HG02798 (cell line): ENCODE results near the gene EPHA5.

ENCODE experiments used
- ATAC-seq: cut with Tn5 transposase; IDR thresholded peaks from one replicate; pipeline ENCODE4 v1.9.1; 2021; ENCODE audit warnings: mild to moderate bottlenecking; ENCODE audit not compliant: unreplicated experiment, poor library complexity

EPHA5 gene

DNA sequence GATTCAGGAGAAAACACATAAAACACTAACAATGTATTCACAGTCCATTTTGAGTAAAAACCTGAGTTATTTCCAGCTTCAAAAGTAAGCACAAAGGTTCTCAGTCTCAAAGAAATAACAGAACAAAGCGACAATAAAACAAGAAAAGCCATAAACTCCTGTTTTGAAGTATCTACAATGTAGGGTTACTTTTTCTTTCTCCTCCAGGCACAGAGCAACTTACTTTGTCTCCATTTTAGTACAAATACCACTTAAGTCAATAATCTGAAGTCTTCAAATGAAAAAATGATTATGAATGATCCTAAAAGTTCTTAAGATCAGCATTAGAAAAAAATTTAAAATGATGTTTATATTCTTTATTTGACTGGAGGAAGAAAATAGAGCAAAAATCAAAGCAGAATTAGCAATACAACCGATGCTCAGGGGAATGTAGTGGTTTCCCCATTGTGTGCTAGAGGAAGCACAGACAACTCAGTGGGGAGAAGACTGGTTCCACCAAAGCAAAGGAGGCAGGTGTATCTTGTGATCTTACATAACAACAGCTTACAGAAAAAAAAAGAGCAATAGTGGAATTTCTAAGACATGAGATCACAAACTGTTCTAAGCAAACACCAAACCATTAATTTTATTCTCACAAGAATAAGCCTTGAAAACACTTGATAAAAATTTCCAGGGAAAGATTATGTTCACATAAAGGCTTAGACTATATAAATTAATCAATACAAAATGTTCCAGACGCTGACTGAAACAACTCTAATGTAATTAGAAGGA, 35.1 kb downstream of the EPHA5 start:
- ATAC-seq, result no peak

DNA sequence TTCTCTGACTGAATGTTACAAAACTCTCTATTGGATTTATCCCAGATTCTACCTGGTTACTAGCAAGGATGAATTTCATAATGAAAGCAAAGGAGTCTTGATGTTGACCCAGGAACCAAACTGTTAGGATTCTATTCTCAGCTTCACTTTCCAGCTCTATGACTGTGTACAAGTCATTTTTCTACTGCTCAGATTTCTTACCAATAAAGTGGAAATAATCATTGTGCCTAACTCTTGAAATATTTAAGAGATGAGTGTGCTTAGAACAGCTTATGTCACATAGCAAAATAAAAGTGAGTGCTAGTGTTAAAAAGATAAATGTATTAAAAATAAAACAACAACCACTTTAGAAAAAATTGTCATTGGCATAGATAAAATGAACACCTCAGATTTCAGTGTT, 45.6 kb downstream of the EPHA5 start:
- no peak for ATAC-seq

DNA sequence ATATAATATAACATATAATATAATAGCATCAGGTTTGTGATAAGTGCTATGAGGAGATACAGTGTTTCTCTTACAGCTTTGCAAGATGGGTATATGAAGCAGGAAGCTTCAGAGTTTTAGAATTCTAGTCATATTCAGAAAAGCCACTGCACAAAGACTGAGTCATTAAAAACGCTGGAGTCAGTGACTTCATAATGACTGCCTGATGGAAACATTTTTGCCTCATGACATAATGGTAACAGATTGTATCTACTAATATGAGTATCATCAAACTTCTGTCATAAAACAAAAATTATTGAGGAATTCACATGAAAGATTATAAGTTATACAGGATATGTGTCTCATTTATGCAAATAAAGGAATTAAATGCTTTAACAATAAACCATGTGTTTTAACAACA, 46.8 kb downstream of the EPHA5 start:
- ATAC-seq, result no peak

DNA sequence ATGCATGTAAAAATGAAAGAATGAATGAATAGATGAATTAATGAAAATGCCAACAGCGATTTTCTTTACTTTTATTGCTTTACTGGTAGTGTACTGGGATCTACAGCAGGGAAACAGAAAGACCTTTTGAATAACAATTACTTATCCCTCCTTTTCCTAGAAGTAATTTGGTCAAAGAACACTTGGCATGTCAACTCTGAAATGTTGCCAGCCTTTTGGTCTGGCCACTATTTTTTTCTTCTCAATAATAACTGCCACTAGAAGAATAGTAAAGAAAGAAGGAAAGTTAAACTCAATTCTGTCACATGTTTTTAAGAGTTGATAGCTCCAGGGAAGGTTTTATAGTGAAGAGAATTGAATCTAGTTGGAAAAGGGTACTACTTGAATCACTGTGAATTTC, 52.9 kb downstream of the EPHA5 start:
- ATAC-seq, result no peak

DNA sequence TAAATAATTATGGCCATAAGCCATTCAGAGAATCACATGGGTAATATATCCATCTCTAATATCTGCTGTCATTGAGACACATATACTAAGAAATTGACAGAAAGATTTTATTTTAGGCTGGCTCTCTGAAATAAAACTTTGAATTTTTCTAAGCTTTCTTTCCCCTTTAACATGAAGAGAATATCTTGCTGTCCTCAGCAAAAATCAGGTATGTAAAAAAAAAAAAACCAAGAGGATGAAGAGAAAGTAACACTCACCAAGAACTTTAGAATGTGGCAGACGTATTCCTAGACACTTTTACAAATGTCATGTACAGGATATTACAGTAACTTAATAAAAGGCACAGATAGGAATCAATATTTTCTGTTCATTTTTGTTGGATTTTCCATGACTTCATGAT, 65.8 kb downstream of the EPHA5 start:
- no peak for ATAC-seq

DNA sequence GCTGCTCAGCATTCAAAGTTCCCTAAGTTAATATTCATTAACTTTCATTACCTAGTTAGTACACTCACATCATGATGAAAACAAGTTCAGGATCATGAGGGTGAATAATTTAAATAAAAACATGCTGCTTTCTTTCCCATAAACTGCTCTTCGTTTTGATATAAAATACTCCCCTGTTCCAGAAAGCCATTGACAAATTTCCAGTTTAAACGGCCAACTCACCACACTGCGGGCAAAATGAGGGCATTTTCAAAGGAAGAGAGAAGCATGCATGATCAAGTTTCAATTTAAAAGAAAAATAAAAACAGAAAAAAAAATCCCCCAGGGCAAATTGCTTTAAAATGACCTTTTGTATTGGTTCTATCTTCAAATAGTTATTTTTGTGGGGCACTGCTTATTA, 69.6 kb downstream of the EPHA5 start:
- ATAC-seq, result no peak

DNA sequence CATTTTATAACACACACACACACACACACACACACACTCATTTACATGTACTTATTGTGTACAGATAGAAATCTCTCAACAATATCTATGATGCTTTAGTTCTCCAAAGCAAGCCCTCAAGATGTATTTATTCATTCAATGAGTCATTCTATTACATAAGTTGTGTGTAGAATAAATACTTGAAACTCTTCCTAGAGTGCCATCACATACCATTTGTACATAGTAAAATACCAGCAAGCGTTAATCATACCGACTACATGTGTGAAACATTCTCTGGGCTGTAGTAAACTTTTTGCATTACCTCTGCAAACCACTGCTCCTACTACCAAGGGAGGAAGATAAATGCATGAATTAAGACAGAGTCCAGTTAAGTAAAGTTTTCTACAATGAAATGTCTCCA, 70.9 kb downstream of the EPHA5 start:
- no peak for ATAC-seq

DNA sequence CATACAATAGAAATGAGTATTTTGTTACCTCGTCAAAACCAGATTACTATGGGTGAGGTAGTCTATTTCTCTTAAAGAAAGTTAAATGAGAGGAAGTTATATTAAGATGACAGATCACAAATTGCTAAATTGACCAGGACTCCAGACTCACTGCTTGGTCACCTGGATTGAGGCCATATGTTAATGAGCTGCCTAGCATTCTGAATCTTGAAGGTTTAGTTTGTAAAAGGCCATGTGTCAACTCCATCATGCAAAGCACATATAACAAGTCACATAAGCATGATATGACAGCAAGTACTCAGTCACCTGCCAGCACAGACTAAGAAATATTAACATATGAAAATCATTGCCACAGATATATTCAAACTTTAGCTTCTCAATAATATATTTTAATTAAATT, 72.6 kb downstream of the EPHA5 start:
- ATAC-seq, result no peak

DNA sequence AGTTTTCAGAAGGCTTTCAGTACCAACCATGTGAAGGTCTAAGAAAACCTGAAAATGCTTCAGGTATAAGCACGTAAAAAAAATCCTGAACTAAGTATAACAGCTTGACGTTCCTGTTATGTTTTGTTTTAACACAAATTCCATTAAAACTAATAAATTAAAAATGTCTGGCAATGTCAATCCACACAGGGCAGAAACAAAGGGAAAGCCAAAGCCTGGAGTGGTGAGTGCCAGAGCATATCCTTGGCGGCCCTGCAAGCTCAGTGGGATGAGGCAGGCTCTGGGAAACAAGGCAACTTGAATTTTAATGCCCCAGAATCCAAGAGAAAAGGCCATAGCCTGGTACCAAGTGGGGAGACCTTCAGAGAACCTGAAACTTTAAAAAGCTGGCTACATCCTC, 78.2 kb downstream of the EPHA5 start:
- no peak for ATAC-seq

DNA sequence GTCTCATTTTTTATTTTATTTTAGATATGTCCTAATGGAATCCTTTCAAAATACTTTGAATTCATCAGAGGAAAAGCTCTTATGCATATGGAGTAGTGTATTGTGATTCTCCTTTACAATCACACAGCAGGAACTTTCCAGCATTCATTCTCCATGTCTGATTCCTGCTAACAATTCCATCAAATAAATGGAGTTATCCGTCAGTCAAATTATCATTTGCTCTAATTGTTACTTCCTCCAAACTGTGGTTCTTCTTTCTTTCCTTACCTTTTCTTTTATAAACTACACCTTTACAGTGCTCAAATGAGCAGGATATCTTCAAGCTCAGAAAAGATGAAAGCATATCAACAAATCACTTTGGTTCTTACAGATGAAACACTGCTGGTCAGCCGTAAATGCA, 80.4 kb downstream of the EPHA5 start:
- ATAC-seq, result no peak

DNA sequence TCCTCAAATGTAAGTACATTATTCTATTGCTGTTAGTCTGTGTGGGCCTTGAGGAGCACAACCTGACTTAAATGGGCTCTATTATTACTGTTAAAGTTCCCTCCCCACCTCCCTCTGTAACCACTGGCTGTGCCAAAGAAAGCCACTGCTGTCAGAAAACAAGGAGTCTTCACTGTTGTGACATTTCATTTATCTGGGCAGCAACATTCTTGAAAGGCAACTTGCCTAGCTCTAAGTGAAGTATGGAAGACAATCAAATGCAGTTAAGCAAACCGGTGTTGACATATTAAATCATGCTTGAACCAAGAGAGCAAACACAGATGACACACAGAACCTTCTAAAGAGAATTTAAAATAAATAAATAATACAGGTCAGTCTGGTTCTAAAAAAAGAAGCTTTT, 81.0 kb downstream of the EPHA5 start:
- no peak for ATAC-seq

DNA sequence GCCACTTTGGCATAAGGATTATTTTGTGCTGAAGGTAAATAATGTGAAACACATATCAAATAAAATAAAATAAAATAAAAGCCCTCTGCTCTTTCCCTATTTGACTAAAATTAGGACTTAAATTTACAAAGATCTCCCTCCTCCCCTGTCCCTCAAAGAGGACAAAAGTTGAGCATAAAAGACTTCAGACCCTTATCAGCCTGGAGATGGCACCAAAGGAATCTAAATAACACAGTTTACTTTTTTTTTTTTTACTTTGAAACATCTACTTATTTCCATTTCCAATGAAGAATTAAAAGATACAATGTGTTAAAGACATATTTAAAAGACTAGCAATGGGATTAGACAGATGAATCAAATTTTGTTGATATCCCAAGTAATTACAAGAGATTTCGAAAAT, 89.7 kb downstream of the EPHA5 start:
- ATAC-seq, result no peak

DNA sequence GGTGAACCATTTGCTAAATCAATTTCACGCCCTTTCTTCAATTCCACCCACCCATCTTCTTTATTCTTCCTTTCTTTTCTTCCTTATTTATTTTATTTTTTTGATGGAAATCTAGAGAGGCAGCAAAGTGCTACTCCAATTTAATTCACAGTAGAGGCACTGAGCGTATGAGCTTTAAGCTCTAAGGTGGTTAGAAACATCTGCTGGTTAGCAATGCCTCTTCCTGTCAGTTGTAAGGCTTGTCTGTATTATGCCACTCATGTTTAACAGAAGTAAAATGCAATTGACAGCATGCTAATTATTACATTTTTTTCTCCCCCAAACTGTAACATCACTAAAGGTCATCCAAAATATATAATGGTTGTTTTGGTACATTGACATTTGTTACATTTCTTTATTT, 103.8 kb downstream of the EPHA5 start:
- ATAC-seq, result no peak

DNA sequence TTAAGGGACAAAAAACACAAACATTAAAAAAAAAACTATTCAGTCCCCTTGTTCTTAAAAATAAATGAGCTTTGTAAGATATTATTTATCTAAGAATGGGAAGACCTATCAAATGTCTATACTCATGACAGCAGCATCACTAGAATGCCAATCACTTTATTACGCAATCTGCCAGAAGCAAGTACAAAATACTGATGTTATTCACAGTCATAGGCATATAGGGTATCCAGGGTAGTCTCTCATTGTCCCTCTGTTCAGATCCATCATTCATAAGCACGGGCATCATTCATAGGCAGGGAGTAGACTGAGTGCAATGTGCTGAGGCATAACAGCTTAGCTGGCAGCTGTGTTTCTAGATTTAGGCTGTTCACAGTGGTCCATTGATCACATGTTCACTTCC, 109.1 kb downstream of the EPHA5 start:
- no peak for ATAC-seq

DNA sequence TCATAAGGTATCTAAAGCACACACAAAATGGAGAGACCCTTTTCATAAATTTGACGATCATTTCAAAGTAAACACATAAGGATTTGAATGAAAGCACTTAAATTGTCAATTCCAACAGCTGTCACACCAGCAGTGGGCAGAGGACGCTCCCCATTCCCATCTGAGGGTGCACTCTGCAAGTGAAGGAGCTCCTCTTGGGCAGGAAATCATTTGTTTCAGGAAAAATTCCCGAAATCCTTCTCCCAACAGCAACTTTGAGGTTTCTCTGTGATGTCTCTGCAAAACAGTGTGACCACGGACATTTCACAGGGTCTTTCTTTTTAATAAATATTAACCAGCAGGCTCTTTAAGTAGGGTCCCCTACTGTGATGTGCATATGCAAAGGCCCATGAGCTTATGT, 111.0 kb downstream of the EPHA5 start:
- no peak for ATAC-seq

DNA sequence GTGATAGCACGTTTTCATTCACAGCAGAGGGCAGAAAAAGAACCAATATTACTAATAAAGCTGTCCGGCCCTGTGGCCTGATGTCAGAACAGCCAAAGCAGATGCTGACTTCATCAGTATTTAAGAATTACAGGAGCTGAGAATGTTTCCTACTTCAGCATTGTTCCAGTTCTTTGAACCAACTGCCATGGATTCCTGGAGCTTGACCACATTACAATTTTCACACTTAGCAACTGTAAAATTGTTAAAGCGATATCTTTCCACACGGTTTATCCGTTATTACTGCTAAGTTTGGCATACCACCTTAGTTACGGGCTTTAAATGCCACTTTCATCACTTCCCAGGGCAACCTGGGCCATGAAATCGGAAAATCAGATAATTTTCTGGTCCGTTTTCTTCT, 118.2 kb downstream of the EPHA5 start:
- ATAC-seq, result no peak

DNA sequence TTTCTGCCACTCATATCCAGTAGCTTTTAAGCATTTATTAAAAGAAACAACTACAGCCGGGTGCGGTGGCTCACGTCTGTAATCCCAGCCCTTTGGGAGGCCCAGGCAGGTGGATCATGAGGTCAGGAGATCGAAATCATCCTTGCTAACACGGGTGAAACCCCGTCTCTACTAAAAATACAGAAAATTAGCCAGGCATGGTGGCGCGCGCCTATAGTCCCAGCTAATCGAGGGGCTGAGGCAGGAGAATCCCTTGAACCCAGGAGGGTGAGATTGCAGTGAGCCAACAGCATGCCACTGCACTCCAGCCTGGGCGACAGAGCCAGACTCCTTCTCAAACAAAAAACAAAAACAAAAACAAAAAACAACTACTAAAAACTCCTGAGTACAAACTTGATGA, 119.8 kb downstream of the EPHA5 start:
- no peak for ATAC-seq

DNA sequence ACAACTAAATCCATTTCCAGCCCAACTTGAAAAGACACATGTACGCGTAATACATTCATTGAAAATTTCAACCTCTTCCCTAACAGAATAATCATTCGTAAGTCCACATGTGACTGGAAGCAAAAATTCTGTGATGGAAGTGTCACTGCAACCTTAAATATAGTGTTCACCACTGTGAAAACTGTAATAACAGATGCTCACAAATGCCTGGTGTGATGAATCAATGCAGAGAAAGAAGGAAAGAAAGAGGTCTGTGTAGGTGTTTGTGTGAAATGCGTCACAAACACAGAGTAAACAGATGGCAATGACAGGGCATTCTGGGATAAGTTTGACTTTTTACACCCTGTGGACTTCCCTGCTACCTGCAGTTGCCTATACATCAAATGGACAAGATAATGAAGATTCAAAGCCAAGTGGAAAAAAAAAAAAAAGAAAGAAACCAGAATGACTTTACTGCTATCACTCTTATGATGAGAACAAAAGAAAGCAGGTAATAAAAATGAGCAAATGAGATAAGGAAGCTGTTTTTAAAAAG, 123.3 kb downstream of the EPHA5 start:
- no peak for ATAC-seq

DNA sequence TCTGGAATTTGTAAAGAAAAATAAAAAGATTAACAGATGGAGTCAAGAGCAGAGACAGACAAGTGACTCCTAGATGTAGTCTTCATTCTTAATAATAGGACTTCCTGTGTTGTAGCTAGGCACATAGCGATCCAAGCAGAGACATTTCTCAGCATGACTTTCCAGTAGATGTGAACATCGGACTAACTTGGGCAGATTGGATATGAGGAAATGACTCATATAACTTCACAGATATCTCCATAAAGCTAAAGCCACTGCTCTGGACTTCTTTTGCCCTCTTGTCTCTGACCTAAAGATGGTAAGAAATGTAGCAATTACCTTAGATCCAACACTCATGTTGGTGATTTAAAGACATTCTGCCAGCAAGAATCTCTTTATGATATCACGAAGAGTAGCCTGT, 131.7 kb downstream of the EPHA5 start:
- no peak for ATAC-seq

DNA sequence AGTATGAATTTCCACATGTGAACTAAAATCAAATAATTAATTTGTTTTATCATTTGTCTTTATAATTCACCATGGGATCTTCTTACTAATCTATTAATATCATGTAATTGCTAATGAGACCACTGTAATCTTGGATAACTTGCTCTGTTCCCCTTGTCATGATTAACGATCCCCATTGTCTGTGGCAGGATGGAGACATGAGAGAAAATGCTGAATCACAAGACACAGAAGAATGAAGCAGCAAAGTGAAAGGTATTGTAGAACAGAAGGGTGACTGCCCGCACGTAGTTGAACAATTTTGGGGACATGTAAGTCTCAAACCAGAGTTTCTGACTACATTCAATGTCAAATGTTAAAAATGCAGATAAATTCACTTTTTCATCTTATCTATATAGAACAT, 135.2 kb downstream of the EPHA5 start:
- no peak for ATAC-seq

DNA sequence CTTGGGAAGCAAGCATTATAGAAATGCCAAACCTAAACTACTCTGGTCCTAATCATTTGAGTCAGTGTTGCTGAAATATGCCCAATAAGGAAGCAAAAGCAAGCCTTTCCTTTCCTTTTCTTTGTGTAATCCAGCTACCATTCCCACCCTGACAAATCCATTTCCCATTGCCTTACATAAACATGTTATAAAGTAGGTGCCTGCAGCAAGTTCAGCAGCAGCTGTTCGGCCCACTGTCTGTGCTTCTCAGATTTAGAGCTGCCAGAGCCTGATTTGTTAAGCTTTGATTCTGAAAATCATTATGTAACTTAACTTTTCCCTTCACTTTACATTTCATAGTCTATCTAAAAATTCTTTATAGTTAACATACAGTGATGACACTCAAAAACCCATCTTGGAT, 148.6 kb downstream of the EPHA5 start:
- ATAC-seq, result no peak

DNA sequence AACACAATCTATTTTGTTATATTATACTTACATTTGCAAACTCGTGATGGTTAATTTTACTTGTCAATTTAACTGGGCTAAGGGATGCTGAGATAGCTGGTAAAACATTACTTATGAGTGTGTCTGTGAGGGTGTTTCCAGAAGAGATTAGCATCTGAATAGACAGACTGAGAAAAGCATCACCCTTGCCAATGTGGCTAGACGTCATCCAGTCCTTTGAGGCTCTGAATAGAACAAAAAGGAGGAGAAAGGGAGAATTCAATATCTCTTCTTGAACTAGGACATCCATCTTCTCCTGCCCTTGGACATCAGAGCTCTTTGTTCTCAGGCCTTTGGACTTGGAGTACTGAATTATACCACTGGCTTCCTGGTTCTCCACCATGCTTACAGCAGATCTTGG, 154.6 kb downstream of the EPHA5 start:
- ATAC-seq, result no peak

DNA sequence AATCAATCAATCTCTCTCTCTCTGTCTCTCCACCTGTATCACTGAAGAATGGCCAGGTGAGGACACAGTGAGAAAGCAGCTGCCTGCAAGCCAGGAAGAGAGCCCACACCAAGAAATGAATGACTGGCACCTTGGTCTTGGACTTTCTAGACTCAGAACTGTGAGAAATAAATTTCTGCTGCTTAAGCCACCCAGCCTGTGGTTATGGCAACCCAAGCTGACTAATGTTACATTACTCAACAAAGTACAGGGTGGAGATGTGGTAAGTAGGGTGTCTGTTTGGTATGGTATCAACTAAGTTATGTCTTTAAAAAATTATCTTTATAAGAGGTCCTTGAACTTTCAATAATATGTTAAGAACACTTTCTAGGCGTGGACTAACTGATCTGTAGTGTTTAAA, 159.3 kb downstream of the EPHA5 start:
- ATAC-seq, result no peak
